Measurements from ENCODE around the gene SPSB3. TPM values are rescaled to one million over a fixed set of nuclear protein-coding genes. Genes with fewer than 3 reads are reported as not detected.

SPSB3 gene
- polyA plus RNA-seq, 1 donor (not counting 4 experiments of a cell fraction or from before 2014, with no cell fraction given): 9.5 TPM

DNA sequence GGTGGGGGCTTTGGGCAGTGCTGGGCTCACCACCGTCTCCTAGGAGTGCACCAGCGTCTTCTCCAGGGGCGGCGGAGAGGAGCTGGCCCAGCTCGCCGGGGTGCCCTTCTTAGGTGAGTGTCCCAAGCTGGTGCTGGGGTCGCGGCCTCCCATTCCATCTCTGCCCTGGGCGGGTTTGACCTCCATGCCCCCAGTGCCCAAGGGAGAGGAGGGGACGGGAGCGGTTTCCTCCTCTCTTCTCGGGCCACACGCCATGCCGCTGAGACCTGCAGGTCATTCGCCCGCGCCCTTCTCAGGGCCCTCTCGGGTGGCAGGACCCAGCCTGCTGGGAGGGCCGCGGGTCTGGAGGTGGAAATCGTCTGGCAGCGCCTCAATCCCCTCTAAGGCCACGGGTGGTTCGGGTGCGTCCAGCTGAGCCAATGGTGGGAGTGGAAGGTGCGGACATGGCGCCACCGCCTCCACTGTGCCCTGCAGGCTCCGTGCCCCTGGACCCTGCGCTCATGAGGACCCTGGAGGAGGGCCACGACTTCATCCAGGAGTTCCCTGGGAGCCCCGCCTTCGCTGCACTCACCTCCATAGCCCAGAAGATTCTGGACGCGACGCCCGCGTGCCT lies 5.8 kb upstream of the SPSB3 start:
- no peak for DNase-seq (ENCODE audit: low read depth, low spot score)
- H2AFZ ChIP-seq (ENCODE audit: control insufficient read depth, low read length): no peak overlapping the region
- no peaks in the 10 kb centered on the region for H3K9me3 ChIP-seq (ENCODE audit: control insufficient read depth, low read depth, low read length)
- no peak overlapping the region for H3K4me3 ChIP-seq (ENCODE audit: control insufficient read depth in 2 of 3, extremely low read depth in 1 of 3, insufficient read depth in 2 of 3, low read depth in 1 of 3, low read length in 3 of 3)
- no peak for FAIRE-seq
- peaks cover 0 to 11% of the 10 kb centered on the region in 2 experiments for H3K36me3 ChIP-seq (ENCODE audit: control insufficient read depth in 2 of 2, extremely low read depth in 1 of 2, insufficient read depth in 2 of 2, low read length in 2 of 2)
- H3K4me2 ChIP-seq (ENCODE audit: control insufficient read depth, extremely low read depth, insufficient read depth, low read depth, low read length): no peak overlapping the region
- H3K27ac ChIP-seq (ENCODE audit: control insufficient read depth, insufficient read depth, low read length): no peak overlapping the region
- dilution Hi-C loops (cut with MboI; ENCODE audit: extremely low pct_ligation_motif_present, low sequenced_read_pairs): no loop called here
- H4K20me1 ChIP-seq (ENCODE audit: control insufficient read depth, extremely low read depth, insufficient read depth, low read length): peaks cover 3% of the 10 kb centered on the region
- peaks cover 22% of the 10 kb centered on the region for H3K4me1 ChIP-seq (ENCODE audit: control insufficient read depth, extremely low read depth, insufficient read depth, low read length)
- H3K9ac ChIP-seq (ENCODE audit: control insufficient read depth, extremely low read depth, insufficient read depth, low read length): no peak overlapping the region
- H3K79me2 ChIP-seq (ENCODE audit: control insufficient read depth, insufficient read depth, low read length): peaks cover 38% of the 10 kb centered on the region
- no peaks in the 10 kb centered on the region for H3K9me1 ChIP-seq (ENCODE audit: control insufficient read depth, extremely low read depth, insufficient read depth, low read length)
- no peaks in the 10 kb centered on the region for H3K27me3 ChIP-seq (ENCODE audit: control insufficient read depth, extremely low read depth, insufficient read depth, low read length)
- TF ChIP-seq EZH2 (IDR thresholded peaks at IDR 0.05; ENCODE audit: low read length): no peak

DNA sequence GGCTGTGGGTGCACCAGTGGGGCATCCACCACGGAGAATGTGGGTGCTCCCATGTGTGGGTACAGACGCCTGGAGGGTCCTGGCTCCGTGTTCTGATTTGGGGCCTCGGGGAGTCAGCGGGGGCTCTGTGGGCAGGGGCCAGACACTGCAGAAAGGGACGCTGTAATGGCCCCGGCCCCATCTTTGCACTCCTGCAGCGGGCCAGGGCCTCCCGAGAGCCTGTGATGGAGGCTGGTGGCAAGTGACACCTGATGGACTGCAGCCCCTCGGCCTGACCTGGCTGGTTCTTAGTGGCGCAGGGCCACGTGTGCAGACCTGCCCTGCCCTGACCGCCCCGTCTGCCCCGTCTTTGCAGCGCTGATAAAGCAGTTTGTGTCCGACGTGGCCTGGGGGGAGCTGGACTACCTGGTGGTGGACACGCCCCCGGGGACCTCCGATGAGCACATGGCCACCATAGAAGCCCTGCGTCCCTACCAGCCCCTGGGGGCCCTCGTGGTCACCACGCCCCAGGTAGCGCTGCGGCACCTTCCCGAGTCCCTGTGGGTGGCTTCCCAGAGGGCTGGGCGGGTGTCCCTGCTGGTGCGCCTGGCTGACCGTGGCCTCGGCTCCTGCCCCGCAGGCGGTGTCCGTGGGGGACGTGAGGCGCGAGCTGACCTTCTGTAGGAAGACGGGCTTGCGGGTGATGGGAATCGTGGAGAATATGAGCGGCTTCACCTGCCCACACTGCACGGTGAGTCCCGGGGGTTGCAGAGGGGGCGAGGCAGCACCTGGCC lies 5.1 kb upstream of the SPSB3 start:
- no peak overlapping the region for H3K9ac ChIP-seq (ENCODE audit: control insufficient read depth, extremely low read depth, insufficient read depth, low read length)
- H3K9me1 ChIP-seq (ENCODE audit: control insufficient read depth, extremely low read depth, insufficient read depth, low read length): no peaks in the 10 kb centered on the region
- no peak for DNase-seq (ENCODE audit: low read depth, low spot score)
- no peak overlapping the region for H3K27ac ChIP-seq (ENCODE audit: control insufficient read depth, insufficient read depth, low read length)
- no peak overlapping the region for H3K4me3 ChIP-seq (ENCODE audit: control insufficient read depth in 2 of 3, extremely low read depth in 1 of 3, insufficient read depth in 2 of 3, low read depth in 1 of 3, low read length in 3 of 3)
- dilution Hi-C loops (cut with MboI; ENCODE audit: extremely low pct_ligation_motif_present, low sequenced_read_pairs): no loop called here
- no peak for FAIRE-seq
- H3K36me3 ChIP-seq (ENCODE audit: control insufficient read depth in 2 of 2, extremely low read depth in 1 of 2, insufficient read depth in 2 of 2, low read length in 2 of 2): peaks cover 0 to 11% of the 10 kb centered on the region in 2 experiments
- H3K4me1 ChIP-seq (ENCODE audit: control insufficient read depth, extremely low read depth, insufficient read depth, low read length): peaks cover 22% of the 10 kb centered on the region
- H2AFZ ChIP-seq (ENCODE audit: control insufficient read depth, low read length): no peak overlapping the region
- H4K20me1 ChIP-seq (ENCODE audit: control insufficient read depth, extremely low read depth, insufficient read depth, low read length): peaks cover 3% of the 10 kb centered on the region
- no peaks in the 10 kb centered on the region for H3K9me3 ChIP-seq (ENCODE audit: control insufficient read depth, low read depth, low read length)
- H3K4me2 ChIP-seq (ENCODE audit: control insufficient read depth, extremely low read depth, insufficient read depth, low read depth, low read length): no peak overlapping the region
- H3K79me2 ChIP-seq (ENCODE audit: control insufficient read depth, insufficient read depth, low read length): peaks cover 41% of the 10 kb centered on the region
- no peak for TF ChIP-seq EZH2 (IDR thresholded peaks at IDR 0.05; ENCODE audit: low read length)
- TF ChIP-seq, protein P1, sequence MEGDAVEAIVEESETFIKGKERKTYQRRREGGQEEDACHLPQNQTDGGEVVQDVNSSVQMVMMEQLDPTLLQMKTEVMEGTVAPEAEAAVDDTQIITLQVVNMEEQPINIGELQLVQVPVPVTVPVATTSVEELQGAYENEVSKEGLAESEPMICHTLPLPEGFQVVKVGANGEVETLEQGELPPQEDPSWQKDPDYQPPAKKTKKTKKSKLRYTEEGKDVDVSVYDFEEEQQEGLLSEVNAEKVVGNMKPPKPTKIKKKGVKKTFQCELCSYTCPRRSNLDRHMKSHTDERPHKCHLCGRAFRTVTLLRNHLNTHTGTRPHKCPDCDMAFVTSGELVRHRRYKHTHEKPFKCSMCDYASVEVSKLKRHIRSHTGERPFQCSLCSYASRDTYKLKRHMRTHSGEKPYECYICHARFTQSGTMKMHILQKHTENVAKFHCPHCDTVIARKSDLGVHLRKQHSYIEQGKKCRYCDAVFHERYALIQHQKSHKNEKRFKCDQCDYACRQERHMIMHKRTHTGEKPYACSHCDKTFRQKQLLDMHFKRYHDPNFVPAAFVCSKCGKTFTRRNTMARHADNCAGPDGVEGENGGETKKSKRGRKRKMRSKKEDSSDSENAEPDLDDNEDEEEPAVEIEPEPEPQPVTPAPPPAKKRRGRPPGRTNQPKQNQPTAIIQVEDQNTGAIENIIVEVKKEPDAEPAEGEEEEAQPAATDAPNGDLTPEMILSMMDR (optimal IDR thresholded peaks at IDR 0.05 in 1 of 3, IDR thresholded peaks at IDR 0.05 in 1 of 3, conservative IDR thresholded peaks at IDR 0.05 in 1 of 3; ENCODE audit: extremely low read depth in 1 of 3, insufficient read depth in 2 of 3, low read length in 3 of 3): no peak
- no peaks in the 10 kb centered on the region for H3K27me3 ChIP-seq (ENCODE audit: control insufficient read depth, extremely low read depth, insufficient read depth, low read length)
